ENCODE data around the gene CHRNA4.

- TF ChIP-seq CTCF (IDR thresholded peaks at IDR 0.05) (no peak), POLR2AphosphoS5 (IDR thresholded peaks at IDR 0.05; ENCODE audit: low read depth, low read length) (no peak)
These were observed 43.3 kb upstream of the CHRNA4 start for GRCh38 chr20:63404129-63405085.
